RWPE2 (cell line): ENCODE measurements around the gene PHACTR4.

Source experiments
- ATAC-seq: fragments of 200-7000 bp; cut with Tn5 transposase; 3 replicates; pipeline ENCODE4 v1.9.1; 2021; ENCODE audit warnings: low read depth
- DNase-seq: peaks from one replicate; pipeline ENCODE4 v3.0.0-alpha.2; 2020; ENCODE audit warnings: low spot score
- H3K27ac ChIP-seq: fragments of 450-650 bp; 2 replicates; pipeline ENCODE4 v1.5.1; 2017; ENCODE audit warnings: mild to moderate bottlenecking; ENCODE audit not compliant: poor library complexity, severe bottlenecking
- H3K27me3 ChIP-seq: fragments of 250-450 bp; sonication (Bioruptor Pico); 2 replicates; pipeline ENCODE4 v1.5.1; 2021; ENCODE audit warnings: mild to moderate bottlenecking, moderate library complexity; ENCODE audit not compliant: insufficient read depth, poor library complexity, severe bottlenecking
- H3K36me3 ChIP-seq: fragments of 250-450 bp; sonication (Bioruptor Pico); 2 replicates; pipeline ENCODE4 v1.5.1; 2020; ENCODE audit warnings: low read depth, mild to moderate bottlenecking, moderate library complexity
- H3K4me1 ChIP-seq: fragments of 250-450 bp; sonication (Bioruptor Pico); 2 replicates; pipeline ENCODE4 v1.5.1; 2021; ENCODE audit warnings: mild to moderate bottlenecking, moderate library complexity; ENCODE audit not compliant: insufficient read depth, poor library complexity, severe bottlenecking
- H3K4me3 ChIP-seq: fragments of 250-450 bp; sonication (Bioruptor Pico); 2 replicates; pipeline ENCODE4 v1.5.1; 2021; ENCODE audit warnings: mild to moderate bottlenecking, moderate library complexity; ENCODE audit not compliant: severe bottlenecking
- H3K9me3 ChIP-seq: fragments of 250-450 bp; sonication (Bioruptor Pico); 2 replicates; pipeline ENCODE4 v1.5.1; 2021; ENCODE audit warnings: mild to moderate bottlenecking, moderate library complexity; ENCODE audit not compliant: severe bottlenecking
- TF ChIP-seq, protein P1 (sequence below): fragments of 450-650 bp; IDR thresholded peaks from one replicate; pipeline ENCODE4 v1.5.1; 2017; ENCODE audit warnings: mild to moderate bottlenecking, moderate library complexity; ENCODE audit not compliant: poor library complexity, severe bottlenecking

PHACTR4 gene

DNA sequence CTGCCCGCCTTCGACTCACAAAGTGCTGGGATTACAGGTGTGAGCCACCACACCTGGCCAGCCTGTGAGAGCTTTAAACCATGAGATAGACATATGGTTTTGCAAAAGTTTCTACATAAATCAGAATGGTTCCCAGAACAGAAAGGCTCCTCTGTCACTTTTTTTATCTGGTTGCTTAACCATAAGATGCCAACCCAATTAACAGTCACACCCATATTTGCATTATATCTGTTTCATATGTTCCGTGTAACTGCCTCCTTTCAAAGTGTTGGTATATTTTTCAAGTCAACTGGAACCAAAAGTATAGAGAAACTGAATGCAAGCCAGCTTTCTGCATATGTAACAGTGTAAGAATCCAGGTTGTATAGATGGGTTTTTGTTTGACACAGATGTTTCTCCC lies 112.6 kb downstream of the PHACTR4 start:
- H3K4me3 ChIP-seq: no peak overlapping the region
- TF ChIP-seq, protein P1, sequence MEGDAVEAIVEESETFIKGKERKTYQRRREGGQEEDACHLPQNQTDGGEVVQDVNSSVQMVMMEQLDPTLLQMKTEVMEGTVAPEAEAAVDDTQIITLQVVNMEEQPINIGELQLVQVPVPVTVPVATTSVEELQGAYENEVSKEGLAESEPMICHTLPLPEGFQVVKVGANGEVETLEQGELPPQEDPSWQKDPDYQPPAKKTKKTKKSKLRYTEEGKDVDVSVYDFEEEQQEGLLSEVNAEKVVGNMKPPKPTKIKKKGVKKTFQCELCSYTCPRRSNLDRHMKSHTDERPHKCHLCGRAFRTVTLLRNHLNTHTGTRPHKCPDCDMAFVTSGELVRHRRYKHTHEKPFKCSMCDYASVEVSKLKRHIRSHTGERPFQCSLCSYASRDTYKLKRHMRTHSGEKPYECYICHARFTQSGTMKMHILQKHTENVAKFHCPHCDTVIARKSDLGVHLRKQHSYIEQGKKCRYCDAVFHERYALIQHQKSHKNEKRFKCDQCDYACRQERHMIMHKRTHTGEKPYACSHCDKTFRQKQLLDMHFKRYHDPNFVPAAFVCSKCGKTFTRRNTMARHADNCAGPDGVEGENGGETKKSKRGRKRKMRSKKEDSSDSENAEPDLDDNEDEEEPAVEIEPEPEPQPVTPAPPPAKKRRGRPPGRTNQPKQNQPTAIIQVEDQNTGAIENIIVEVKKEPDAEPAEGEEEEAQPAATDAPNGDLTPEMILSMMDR: no peak

DNA sequence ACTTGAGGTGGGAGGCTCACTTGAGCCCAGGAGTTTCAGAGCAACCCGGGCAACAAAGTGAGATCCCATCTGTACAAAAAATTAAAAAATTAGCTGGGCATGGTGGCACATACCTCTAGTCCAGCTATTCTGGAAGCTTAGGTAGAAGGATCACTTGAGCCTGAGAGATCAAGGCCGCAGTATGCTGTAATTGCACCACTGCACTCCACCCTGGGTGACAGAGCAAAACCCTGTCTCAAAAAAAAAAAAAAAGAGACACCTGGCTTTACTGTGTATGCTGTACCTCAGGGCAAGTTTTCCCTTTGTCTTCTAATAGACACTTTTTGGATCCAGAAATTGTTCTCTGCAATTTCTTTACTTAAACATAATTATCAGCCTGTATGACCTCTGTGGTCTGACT lies 113.2 kb downstream of the PHACTR4 start:
- no peaks in the 10 kb centered on the region for H3K9me3 ChIP-seq
- no peak overlapping the region for H3K4me3 ChIP-seq
- no peak overlapping the region for H3K27ac ChIP-seq
- TF ChIP-seq, protein P1: no peak
- no peaks in the 10 kb centered on the region for H3K27me3 ChIP-seq
- H3K4me1 ChIP-seq: no peaks in the 10 kb centered on the region
- DNase-seq: no peak
- peaks cover 68% of the 10 kb centered on the region for H3K36me3 ChIP-seq
- no peak for ATAC-seq

More for the DNA sequence above, 112.6 kb downstream of the PHACTR4 start:
- H3K27ac ChIP-seq: no peak overlapping the region
- no peak for DNase-seq
- peaks cover 73% of the 10 kb centered on the region for H3K36me3 ChIP-seq
- no peak for ATAC-seq
- no peaks in the 10 kb centered on the region for H3K27me3 ChIP-seq
- no peaks in the 10 kb centered on the region for H3K4me1 ChIP-seq
- H3K9me3 ChIP-seq: no peaks in the 10 kb centered on the region

DNA sequence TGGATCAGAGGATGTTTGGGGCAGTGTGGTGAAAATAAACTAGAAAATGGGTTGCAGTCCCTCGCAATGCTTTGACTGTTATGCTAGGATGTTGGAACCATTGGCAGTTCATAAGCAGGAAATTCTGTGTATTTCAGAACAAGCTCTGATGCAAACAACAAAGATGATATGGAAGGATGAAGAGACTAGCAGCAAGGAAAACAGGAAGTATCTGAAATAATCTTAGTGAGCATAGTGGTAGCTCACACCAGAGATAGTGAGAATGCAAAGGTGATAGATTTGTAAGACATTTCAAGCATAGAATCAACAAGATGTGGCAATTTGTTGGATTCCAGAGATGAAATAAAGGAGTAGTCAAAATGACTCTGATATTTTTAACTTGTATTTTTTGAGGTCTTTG lies 125.2 kb downstream of the PHACTR4 start:
- H3K27ac ChIP-seq: no peak overlapping the region
- TF ChIP-seq, protein P1: no peak
- no peak overlapping the region for H3K4me3 ChIP-seq
- no peaks in the 10 kb centered on the region for H3K4me1 ChIP-seq
- H3K36me3 ChIP-seq: peaks cover 46% of the 10 kb centered on the region
- DNase-seq (no peak), ATAC-seq (no peak)
- H3K27me3 ChIP-seq: no peaks in the 10 kb centered on the region
- H3K9me3 ChIP-seq: no peaks in the 10 kb centered on the region

DNA sequence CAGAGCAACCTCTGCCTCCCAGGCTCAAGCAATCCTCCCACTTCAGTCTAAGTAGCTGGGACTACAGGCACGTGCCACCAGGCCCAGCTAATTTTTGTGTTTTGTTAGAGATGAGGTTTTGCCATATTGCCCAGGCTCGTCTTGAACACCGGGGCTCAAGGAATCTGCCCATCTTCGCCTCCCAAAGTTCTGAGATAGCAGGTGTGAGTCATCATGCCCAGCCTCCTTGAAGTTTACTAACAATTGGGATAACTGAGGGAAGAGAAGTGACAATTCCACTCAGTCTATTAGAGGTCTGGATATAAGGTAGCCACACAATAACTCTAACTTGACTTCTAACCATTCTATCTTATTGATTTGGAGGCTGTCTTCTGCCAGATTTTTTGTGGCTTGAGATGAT lies 130.0 kb downstream of the PHACTR4 start:
- Histone ChIP-seq H3K4me3 (no peak overlapping the region), H3K36me3 (peaks cover 15% of the 10 kb centered on the region), H3K27ac (no peak overlapping the region), H3K27me3 (no peaks in the 10 kb centered on the region), H3K4me1 (no peaks in the 10 kb centered on the region), H3K9me3 (no peaks in the 10 kb centered on the region)
- ATAC-seq (no peak), DNase-seq (no peak)
- TF ChIP-seq, protein P1: no peak

DNA sequence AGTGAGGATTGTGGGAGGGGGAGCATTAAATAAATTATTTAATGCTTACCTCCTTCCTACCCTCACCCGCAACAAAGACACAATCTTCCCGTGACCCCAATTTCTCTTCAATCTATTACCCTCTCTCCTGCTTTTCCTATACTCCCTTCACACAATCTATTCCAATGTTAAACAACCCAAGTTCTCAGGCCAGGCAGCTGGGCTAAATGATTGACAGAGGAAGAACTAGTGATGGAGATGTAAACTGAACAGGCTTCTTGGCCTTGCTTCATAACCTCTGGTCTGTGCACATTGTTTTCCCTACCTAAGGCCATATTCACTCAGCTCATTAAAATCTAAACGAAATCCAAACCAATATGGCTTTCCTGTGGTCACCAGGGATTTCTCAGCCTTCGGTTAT lies 132.4 kb downstream of the PHACTR4 start:
- H3K4me3 ChIP-seq: no peak overlapping the region
- ATAC-seq (no peak), DNase-seq (no peak)
- no peaks in the 10 kb centered on the region for H3K9me3 ChIP-seq
- H3K27ac ChIP-seq: no peak overlapping the region
- peaks cover 12% of the 10 kb centered on the region for H3K36me3 ChIP-seq
- no peaks in the 10 kb centered on the region for H3K27me3 ChIP-seq
- TF ChIP-seq, protein P1: no peak
- H3K4me1 ChIP-seq: no peaks in the 10 kb centered on the region
